HepG2 (cell line): ENCODE results near the gene C14orf119. TPM values are rescaled to one million over a fixed set of nuclear protein-coding genes. Genes with fewer than 3 reads are reported as not detected.

ENCODE experiments used
- DRAP1 ChIP-seq: IDR thresholded peaks from 2 replicates; pipeline ENCODE4 v1.6.1; 2016; ENCODE audit warnings: missing genetic modification reagents, missing compliant biosample characterization
- ELF3 ChIP-seq: IDR thresholded peaks from 2 replicates; pipeline ENCODE4 v1.6.1; 2016; ENCODE audit warnings: missing genetic modification reagents, missing compliant biosample characterization
- IKZF1 ChIP-seq: fragments of 450-650 bp; IDR thresholded peaks from 2 replicates; pipeline ENCODE4 v1.7.1; 2016
- JUNB ChIP-seq: sonication (generic); formaldehyde crosslinking; IDR thresholded peaks from 2 replicates; pipeline ENCODE4 v1.8.0; 2022; ENCODE audit warnings: missing genetic modification reagents, mild to moderate bottlenecking, borderline replicate concordance
- MAFG ChIP-seq: sonication (generic); formaldehyde crosslinking; IDR thresholded peaks from 2 replicates; pipeline ENCODE4 v1.5.1; 2020; ENCODE audit warnings: mild to moderate bottlenecking, missing genetic modification reagents
- MED1 ChIP-seq: sonication (generic); formaldehyde crosslinking; IDR thresholded peaks from 2 replicates; pipeline ENCODE4 v1.4.0; 2020; ENCODE audit warnings: missing genetic modification reagents
- NCOA5 ChIP-seq: sonication (generic); formaldehyde crosslinking; IDR thresholded peaks from 2 replicates; pipeline ENCODE4 v1.4.0; 2020; ENCODE audit warnings: missing genetic modification reagents
- NFE2L2 ChIP-seq: fragments of 150-350 bp; IDR thresholded peaks from 2 replicates; pipeline ENCODE4 v1.6.1; 2014; ENCODE audit warnings: low read length
- ONECUT2 ChIP-seq: sonication (generic); formaldehyde crosslinking; IDR thresholded peaks from 2 replicates; pipeline ENCODE4 v1.4.0; 2020; ENCODE audit warnings: missing genetic modification reagents
- PCBP2 ChIP-seq: fragments of 200-400 bp; formaldehyde crosslinking; optimal IDR thresholded peaks from 2 replicates; pipeline ENCODE3; 2018; ENCODE audit warnings: low read length, low read depth; ENCODE audit not compliant: poor library complexity, severe bottlenecking
- RELA ChIP-seq: sonication (generic); formaldehyde crosslinking; IDR thresholded peaks from 2 replicates; pipeline ENCODE4 v1.4.0; 2020; ENCODE audit warnings: missing genetic modification reagents
- SNAI1 ChIP-seq: sonication (generic); formaldehyde crosslinking; IDR thresholded peaks from 2 replicates; pipeline ENCODE4 v1.5.0; 2020; ENCODE audit warnings: mild to moderate bottlenecking, missing genetic modification reagents, borderline replicate concordance
- THAP8 ChIP-seq: sonication (generic); formaldehyde crosslinking; IDR thresholded peaks from 2 replicates; pipeline ENCODE4 v1.5.1; 2020; ENCODE audit warnings: missing genetic modification reagents, mild to moderate bottlenecking, borderline replicate concordance
- ZBED4 ChIP-seq: sonication (generic); formaldehyde crosslinking; IDR thresholded peaks from 2 replicates; pipeline ENCODE4 v1.4.0; 2020; ENCODE audit warnings: missing genetic modification reagents, borderline replicate concordance
- ZBTB43 ChIP-seq: sonication (generic); formaldehyde crosslinking; conservative IDR thresholded peaks from 2 replicates; pipeline ENCODE4 v1.4.0; 2020; ENCODE audit warnings: missing genetic modification reagents
- ZMYM2 ChIP-seq: sonication (generic); formaldehyde crosslinking; IDR thresholded peaks from 2 replicates; pipeline ENCODE4 v1.8.0; 2022; ENCODE audit warnings: mild to moderate bottlenecking, missing genetic modification reagents
- ZNF282 ChIP-seq: fragments of 450-650 bp; IDR thresholded peaks from 2 replicates; pipeline ENCODE4 v1.6.1; 2018; ENCODE audit not compliant: partially characterized antibody
- ZNF44 ChIP-seq: sonication (generic); formaldehyde crosslinking; IDR thresholded peaks from 2 replicates; pipeline ENCODE4 v1.5.1; 2020; ENCODE audit warnings: mild to moderate bottlenecking, missing genetic modification reagents
- ZNF569 ChIP-seq: sonication (generic); formaldehyde crosslinking; IDR thresholded peaks from 2 replicates; pipeline ENCODE4 v1.5.0; 2020; ENCODE audit warnings: mild to moderate bottlenecking, missing genetic modification reagents, moderate library complexity, borderline replicate concordance
- ZNF891 ChIP-seq: sonication (generic); formaldehyde crosslinking; IDR thresholded peaks from 2 replicates; pipeline ENCODE4 v1.5.0; 2020; ENCODE audit warnings: mild to moderate bottlenecking, missing genetic modification reagents
- polyA plus RNA-seq, 8 experiments: library from polyadenylated mRNA; depleted of rRNA in 3 of 8; stranded (reverse) in 7 of 8; unstranded in 1 of 8; fragments of >200 nt; fragmentation: Illumina TruSeq in 4 of 8; extraction: Trizol in 4 of 8; gene quantifications; 2 replicates each; pipeline versions ENCODE4 v1.2.1 to v1.2.3, GENCODE V29; 2011 to 2016; ENCODE audit warnings: low read depth in 4 of 8, missing spikeins in 1 of 8, mixed read lengths in 1 of 8; ENCODE audit not compliant: insufficient read depth in 1 of 8
- total RNA-seq, 5 experiments: library from RNA; depleted of rRNA; stranded (reverse); fragments of >200 nt; fragmentation: Illumina TruSeq; extraction: Trizol; gene quantifications; 2 replicates each; pipeline ENCODE4 v1.2.3, GENCODE V29; 2016; ENCODE audit warnings: low read depth in 1 of 5
- TF ChIP-seq, protein P1 (sequence below): sonication (generic); formaldehyde crosslinking; IDR thresholded peaks from 2 replicates; pipeline ENCODE4 v1.5.1; 2020; ENCODE audit warnings: missing genetic modification reagents, mild to moderate bottlenecking, borderline replicate concordance
- TF ChIP-seq, protein P2 (sequence below): sonication (generic); formaldehyde crosslinking; IDR thresholded peaks from 2 replicates; pipeline ENCODE4 v1.4.0; 2020; ENCODE audit warnings: missing genetic modification reagents

The C14orf119 gene
- total and polyA plus RNA-seq, 2 of the 13 experiments (the other 11 are each of a cell fraction or from before 2014, with no cell fraction given) = 117 to 206 TPM

- 0 out of 2 replicates have a peak, but pooled peaks have one; percentile 8 for TF ChIP-seq ZNF44 (CRISPR knock-in tag)
- TF ChIP-seq ELF3 (CRISPR knock-in tag) = no peak
- 0 out of 2 replicates have a peak, but pooled peaks have one; percentile 9 for TF ChIP-seq THAP8 (CRISPR knock-in tag)
- peak; percentile 14; the same call in 1 of the 2 replicates for TF ChIP-seq ZMYM2 (CRISPR knock-in tag)
- peak; percentile 80 for TF ChIP-seq PCBP2
- TF ChIP-seq, protein P1, sequence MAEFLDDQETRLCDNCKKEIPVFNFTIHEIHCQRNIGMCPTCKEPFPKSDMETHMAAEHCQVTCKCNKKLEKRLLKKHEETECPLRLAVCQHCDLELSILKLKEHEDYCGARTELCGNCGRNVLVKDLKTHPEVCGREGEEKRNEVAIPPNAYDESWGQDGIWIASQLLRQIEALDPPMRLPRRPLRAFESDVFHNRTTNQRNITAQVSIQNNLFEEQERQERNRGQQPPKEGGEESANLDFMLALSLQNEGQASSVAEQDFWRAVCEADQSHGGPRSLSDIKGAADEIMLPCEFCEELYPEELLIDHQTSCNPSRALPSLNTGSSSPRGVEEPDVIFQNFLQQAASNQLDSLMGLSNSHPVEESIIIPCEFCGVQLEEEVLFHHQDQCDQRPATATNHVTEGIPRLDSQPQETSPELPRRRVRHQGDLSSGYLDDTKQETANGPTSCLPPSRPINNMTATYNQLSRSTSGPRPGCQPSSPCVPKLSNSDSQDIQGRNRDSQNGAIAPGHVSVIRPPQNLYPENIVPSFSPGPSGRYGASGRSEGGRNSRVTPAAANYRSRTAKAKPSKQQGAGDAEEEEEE (CRISPR knock-in tag) = no peak
- no peak for TF ChIP-seq ZNF569 (CRISPR knock-in tag)
- no peak for TF ChIP-seq NCOA5 (CRISPR knock-in tag)
- TF ChIP-seq ZBED4 (CRISPR knock-in tag) = no peak
- TF ChIP-seq, protein P2, sequence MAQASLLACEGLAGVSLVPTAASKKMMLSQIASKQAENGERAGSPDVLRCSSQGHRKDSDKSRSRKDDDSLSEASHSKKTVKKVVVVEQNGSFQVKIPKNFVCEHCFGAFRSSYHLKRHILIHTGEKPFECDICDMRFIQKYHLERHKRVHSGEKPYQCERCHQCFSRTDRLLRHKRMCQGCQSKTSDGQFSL (CRISPR knock-in tag) = 0 out of 2 replicates have a peak, but pooled peaks have one; percentile 7
- TF ChIP-seq NFE2L2 = 0 out of 2 replicates have a peak, but pooled peaks have one; percentile 8
- TF ChIP-seq ONECUT2 = peak; percentile 47; the same call in 1 of the 2 replicates
- peak; percentile 17; the same call in 1 of the 2 replicates for TF ChIP-seq MED1 (CRISPR knock-in tag)
- no peak for TF ChIP-seq MAFG
- 0 out of 2 replicates have a peak, but pooled peaks have one; percentile 1 for TF ChIP-seq RELA (CRISPR knock-in tag)
- TF ChIP-seq ZBTB43 (CRISPR knock-in tag) = 0 out of 2 replicates have a peak, but pooled peaks have one; percentile 12
- TF ChIP-seq IKZF1 = peak; percentile 85; the same call in 1 of the 2 replicates
- peak; percentile 33 for TF ChIP-seq ZNF282
- peak; percentile 81 for TF ChIP-seq DRAP1 (CRISPR knock-in tag)
- no peak for TF ChIP-seq JUNB (CRISPR knock-in tag)
- no peak for TF ChIP-seq ZNF891
- 0 out of 2 replicates have a peak, but pooled peaks have one; percentile 8 for TF ChIP-seq SNAI1 (CRISPR knock-in tag)
These were observed 1.2 kb upstream of the C14orf119 start (continued) for GRCh38 chr14:23093991-23094665.
